Measurements from ENCODE around the gene ZNF777. TPM values are rescaled to one million over a fixed set of nuclear protein-coding genes. Genes with fewer than 3 reads are reported as not detected.

Gene ZNF777
- total and polyA plus RNA-seq, 9 of the 15 experiments (the other 6 are each of a cell fraction or from before 2014, with no cell fraction given), result 0.11 to 32.6 (median 9.0) TPM

DNA sequence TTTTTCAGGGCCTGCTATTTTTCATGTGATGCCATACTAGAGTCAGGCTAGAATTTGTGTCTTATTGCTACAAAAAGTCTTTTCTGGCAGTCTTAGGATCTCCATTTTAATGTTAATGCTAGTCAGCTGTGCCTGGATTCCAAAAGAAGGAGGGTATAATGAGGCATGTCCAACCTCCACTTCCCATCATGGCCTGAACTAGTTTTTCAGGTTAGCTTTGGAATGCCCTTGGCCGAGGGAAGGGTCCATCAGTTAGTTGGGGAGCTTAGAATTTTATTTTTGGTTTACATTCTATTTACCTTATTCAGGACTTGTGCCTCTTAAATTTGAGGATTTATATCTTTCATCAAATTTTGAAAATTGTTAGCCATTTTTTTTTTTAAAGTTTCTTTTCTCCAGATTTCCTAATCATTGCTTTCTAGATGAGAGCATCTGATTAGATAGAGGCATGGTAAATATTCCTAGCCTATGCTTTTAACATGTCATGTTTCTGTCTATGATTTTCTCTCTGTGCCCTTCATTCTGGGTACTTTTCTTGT is 6.5 kb upstream of the ZNF777 start:
- no TSS peak for BruUV-seq (replicated peaks)
- DNase-seq (ENCODE audit: extremely low read depth in 1 of 4, low spot score in 3 of 4), result no peak
- H3K36me3 ChIP-seq (ENCODE audit: control insufficient read depth, insufficient read depth, low read length), result peaks cover under 1% of the 10 kb centered on the region; the same call in 1 of the 3 replicates
- TF ChIP-seq, protein P1, sequence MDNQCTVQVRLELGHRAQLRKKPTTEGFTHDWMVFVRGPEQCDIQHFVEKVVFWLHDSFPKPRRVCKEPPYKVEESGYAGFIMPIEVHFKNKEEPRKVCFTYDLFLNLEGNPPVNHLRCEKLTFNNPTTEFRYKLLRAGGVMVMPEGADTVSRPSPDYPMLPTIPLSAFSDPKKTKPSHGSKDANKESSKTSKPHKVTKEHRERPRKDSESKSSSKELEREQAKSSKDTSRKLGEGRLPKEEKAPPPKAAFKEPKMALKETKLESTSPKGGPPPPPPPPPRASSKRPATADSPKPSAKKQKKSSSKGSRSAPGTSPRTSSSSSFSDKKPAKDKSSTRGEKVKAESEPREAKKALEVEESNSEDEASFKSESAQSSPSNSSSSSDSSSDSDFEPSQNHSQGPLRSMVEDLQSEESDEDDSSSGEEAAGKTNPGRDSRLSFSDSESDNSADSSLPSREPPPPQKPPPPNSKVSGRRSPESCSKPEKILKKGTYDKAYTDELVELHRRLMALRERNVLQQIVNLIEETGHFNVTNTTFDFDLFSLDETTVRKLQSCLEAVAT (IDR thresholded peaks at IDR 0.05), result no peak
- no peak for TF ChIP-seq CHCHD3 (CRISPR knock-in tag; IDR thresholded peaks at IDR 0.05)
- TF ChIP-seq, protein P2, sequence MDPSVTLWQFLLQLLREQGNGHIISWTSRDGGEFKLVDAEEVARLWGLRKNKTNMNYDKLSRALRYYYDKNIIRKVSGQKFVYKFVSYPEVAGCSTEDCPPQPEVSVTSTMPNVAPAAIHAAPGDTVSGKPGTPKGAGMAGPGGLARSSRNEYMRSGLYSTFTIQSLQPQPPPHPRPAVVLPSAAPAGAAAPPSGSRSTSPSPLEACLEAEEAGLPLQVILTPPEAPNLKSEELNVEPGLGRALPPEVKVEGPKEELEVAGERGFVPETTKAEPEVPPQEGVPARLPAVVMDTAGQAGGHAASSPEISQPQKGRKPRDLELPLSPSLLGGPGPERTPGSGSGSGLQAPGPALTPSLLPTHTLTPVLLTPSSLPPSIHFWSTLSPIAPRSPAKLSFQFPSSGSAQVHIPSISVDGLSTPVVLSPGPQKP (CRISPR knock-in tag; IDR thresholded peaks at IDR 0.05), result no peak
- no peak for FAIRE-seq
- CTCF ChIA-PET (ENCODE audit: low intra/inter-chr PET ratio), result no interaction called here
- no peaks in the 10 kb centered on the region for H3K4me1 ChIP-seq (replicated peaks in 1 of 2; ENCODE audit: control insufficient read depth in 2 of 2, insufficient read depth in 2 of 2, low read length in 2 of 2)
- no peak overlapping the region for H2AFZ ChIP-seq (ENCODE audit: low read depth, low read length)
- no peaks in the 10 kb centered on the region for H3K79me2 ChIP-seq (ENCODE audit: control insufficient read depth, insufficient read depth, low read length)
- POLR2A ChIA-PET, result interaction anchor here (1.1 to 1.3 kb wide), 2 partner anchors 15 to 21 kb away, joined by 4 read pairs; no protein-coding TSS in a partner anchor
- no peaks in the 10 kb centered on the region for H3K9me1 ChIP-seq (ENCODE audit: control insufficient read depth, insufficient read depth, low read length)
- H3K9ac ChIP-seq (ENCODE audit: insufficient read depth in 1 of 2, low read depth in 2 of 2, low read length in 2 of 2), result no peak overlapping the region
- H3K27me3 ChIP-seq (ENCODE audit: control insufficient read depth in 2 of 2, insufficient read depth in 2 of 2, low read length in 2 of 2), result peaks cover 4 to 7% of the 10 kb centered on the region in 2 experiments; a peak in 3 of 5 replicates
- H3K9me3 ChIP-seq (replicated peaks; ENCODE audit: control insufficient read depth, insufficient read depth, low read depth, low read length), result peaks cover 3% of the 10 kb centered on the region; the same call in 1 of the 2 replicates
- WGBS (ENCODE audit: insufficient coverage, low coverage, missing lambda C conversion rate), result 5% methylated on average over 1 of the region's 1 CpG
- in situ Hi-C loops (cut with MboI) (no loop called here), intact Hi-C loops (cut with micrococcal nuclease) (no loop called here)
- H4K20me1 ChIP-seq (replicated peaks; ENCODE audit: control insufficient read depth, insufficient read depth, low read length), result no peaks in the 10 kb centered on the region
- H3K27ac ChIP-seq (ENCODE audit: extremely low read depth, low read depth, low read length), result no peak overlapping the region
- no peak overlapping the region for H3K4me3 ChIP-seq
- H3K4me2 ChIP-seq (ENCODE audit: insufficient read depth, low read length), result no peak overlapping the region
- ATAC-seq, result no peak

All from K562 (cell line).